ENCODE results near the gene PSMF1.
A peak's percentile ranks its signal among the peaks of the same experiment; 100 is the strongest.

Gene PSMF1

DNA sequence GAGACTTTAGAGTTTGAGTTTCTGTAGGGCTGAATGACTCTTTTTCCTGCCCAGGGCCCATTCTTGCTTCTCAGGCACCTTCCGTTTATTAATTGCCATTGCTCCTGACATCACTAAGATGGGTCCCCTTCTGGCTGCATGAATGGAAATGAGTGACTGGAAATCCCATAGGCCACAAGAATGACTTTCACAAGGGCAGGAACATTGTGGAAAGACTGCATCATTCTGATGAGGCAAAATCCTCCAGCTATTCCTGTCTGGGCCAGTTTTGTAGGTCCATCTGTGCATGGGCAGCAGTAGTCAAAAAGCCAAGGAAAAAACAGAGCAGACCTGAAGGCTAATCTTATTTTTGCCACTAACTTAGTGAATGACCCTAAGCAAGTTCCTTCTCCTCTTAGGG lies 47.1 kb downstream of the PSMF1 start:
- DNase-seq, result no peak

DNA sequence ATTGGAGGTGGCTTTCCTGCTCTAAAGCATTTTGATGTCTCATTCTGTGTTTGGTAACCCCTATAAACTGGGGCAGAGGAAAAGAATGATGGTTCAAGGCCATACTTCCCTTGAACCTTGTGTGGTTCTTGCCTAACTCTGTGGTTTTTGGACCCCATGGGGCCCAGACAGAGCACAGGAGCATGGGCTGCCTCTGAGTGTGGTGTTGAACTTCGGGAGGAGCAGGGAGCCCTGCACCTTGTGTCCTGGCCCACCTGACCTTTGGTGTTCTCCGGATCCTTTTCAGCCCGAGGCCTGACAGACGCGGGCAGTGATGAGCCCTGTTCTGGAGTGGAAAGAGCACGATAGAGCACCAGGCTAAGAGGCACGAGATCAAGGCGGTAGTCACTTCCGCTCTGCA lies 47.5 kb downstream of the PSMF1 start:
- no peak for DNase-seq

- no peak for DNase-seq
Measured at GRCh38 chr20:1166948-1167720, 48.7 kb downstream of the PSMF1 start.

- no peak for DNase-seq
Measured at GRCh38 chr20:1169224-1169623, 50.8 kb downstream of the PSMF1 start.

GRCh38 chr20:1171461-1172093 lies 53.2 kb downstream of the PSMF1 start:
- DNase-seq, result no peak

DNA sequence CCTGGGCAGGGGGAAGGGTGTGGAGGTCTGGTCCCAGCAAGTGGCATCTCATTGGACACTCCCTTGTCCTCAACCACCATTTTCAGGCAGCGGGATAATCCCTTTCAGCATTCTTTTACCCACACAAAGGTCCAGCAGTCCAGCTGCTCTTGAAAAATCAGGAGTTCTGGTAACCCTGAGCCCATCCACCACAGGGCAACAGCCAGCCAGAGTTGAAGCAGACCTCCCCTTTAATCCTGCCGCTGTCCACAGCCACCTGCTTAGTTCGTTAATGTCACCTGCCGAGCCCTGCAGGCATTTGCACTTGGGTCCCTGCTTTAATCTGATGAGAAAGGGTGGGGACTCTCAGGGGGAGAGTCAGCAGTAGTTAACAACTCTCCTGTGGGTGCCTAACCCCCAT lies 55.3 kb downstream of the PSMF1 start:
- DNase-seq, result no peak

DNA sequence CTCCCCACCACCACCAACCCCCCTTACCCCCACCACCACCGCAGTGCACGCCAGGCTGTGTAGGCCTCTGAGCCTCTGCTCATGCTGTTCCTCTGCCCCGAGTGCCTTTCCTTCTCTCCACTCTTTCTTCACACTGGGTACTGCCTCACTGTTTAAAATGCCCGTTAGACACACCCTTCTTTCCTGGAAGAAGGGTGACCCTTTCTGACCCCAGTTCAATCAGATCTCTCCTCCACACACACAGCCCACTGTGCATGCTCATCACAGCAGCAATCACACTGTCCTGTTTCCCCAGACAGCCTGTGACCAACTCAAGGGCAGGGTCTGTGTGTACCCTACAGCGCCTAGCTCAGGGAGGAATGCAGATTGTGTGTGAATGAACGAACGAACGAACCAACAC lies 56.4 kb downstream of the PSMF1 start:
- DNase-seq, result no peak

DNA sequence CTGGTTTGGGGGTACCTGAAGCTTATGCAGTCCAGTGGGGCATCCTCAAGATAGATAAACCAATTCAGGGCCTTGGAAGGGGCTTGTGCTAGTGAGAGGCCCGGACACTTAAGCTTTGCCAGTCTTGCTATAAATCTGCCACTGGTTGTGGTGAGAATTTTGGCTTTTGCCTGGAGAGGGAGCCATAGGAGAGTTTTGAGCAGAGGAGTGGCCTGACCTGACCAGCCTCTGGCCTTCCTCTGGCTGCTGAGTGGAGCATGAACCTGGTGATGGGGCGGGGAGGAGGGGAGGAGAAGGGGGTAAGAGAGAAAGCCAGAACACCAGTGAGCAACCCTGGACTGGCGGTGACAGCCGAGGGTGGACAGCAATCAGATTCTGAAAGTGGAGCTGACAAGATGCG lies 59.3 kb downstream of the PSMF1 start:
- DNase-seq, result no peak

GRCh38 chr20:1178103-1178502 lies 59.7 kb downstream of the PSMF1 start:
- DNase-seq, result no peak

DNA sequence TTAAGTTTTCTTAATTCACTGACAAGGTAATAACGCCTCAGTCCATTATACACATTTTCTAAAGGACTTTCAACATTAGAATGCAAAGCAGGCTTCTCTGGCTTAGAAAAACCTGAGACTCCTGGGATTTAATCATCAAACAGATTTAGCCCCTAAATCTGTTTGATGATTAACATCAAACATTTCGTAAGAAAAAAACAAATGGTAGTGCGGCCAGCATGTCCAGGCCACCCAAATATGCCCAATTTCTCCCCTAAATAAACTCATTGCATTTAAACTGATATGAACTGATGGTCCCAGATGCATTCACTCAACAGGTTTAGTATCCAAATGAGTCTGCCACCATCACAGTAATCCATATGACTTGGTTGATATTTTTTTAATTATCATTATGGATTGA lies 60.2 kb downstream of the PSMF1 start:
- no peak for DNase-seq

DNA sequence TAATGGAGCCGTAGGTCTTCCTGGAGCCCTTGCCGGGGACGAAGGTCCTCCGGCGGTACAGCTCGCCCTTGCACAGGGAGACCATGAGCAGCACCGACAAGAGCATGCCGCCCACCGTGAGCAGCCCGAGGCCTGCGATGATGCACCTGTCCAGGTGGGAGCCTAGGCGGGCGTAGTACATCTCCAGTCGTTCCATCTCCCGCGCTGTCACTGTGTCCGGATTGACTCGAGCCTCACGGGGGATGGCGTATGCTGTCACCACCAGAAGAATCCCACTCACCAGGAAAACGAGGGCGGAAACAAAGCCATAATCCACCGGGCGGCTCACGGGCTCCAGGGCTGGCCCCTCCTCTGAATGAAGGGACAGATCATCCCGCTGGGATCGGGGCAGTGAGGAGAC lies 62.5 kb downstream of the PSMF1 start:
- DNase-seq, result no peak

DNA sequence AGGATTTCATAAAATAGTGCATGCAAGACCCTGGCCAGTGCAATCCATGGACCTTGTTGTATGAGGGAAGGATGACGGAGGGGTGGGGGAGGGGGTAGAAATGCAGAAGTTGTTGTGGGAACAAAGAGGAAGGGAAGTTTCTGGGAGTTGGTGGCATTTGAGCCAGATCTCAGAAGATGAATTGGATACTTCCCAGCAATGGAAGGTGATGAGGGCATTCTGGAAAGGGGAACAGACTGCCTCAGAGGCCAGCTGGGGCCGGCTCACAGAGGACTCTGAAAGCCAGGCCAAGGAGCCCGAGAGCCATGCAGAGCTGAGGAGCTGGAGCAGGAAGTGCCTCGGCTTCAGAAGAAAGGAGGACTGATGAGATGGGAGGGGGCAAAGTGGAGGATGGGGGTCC lies 63.7 kb downstream of the PSMF1 start:
- DNase-seq, result no peak

DNA sequence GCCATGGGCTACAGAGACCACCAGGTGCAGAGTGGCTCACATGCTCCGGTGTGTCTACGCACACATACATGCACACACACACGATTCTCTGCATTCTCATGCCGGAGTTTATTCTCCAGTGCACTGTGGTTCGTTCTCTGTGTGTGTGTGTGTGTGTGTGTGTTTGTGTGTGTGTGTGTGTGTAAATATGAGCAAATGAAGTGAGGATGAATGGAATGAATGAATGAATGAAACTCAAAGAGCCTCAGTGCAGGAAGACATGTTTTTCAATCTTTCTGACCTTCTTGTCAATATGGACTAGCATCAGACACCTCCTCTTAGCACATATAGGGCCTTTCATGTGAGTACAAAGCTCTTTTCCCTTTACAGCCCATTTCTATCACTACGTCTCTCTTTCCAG lies 64.8 kb downstream of the PSMF1 start:
- DNase-seq, result no peak

- no peak for DNase-seq
Measured at GRCh38 chr20:1184260-1184637, 65.8 kb downstream of the PSMF1 start.

GRCh38 chr20:1184638-1185315 lies 66.4 kb downstream of the PSMF1 start, which contains the start of gene TMEM74B:
TSS of gene TMEM74B (minus strand) at chr20:1184981. CDS start at chr20:1183801, 1,180 bp downstream.
- DNase-seq, result no peak

- no peak for DNase-seq
Measured at GRCh38 chr20:1185316-1185741, 66.9 kb downstream of the PSMF1 start.

DNA sequence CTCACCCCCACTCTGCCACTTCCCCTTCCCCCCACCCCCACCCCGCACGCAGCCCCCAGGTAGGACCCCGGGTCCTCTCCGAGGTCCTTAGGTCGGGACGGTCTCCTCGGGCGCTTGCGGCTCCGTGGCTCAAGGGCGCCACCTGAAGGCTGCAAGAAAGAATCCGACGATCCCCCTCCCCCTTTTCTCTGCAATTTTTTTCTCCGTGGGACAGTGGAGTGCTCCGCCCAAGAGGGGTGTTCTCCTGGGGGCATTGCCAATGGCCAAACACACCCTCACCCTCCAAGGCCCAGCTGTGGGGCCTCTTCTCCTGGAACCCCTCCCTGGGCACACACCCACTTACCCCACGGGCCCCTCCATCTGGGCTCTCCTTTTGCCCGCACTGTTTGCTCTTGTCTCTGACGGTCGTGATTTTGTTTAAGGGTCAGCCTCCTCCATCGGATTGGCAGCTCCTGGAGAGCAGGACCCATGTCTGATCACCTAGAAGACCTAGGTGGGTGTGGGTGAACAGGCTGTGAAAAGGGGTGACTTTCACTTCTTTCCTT lies 67.5 kb downstream of the PSMF1 start:
- peak; percentile 1 for DNase-seq

- DNase-seq, result no peak
Measured at GRCh38 chr20:1186367-1186991, 68.1 kb downstream of the PSMF1 start.

- DNase-seq, result no peak
Measured at GRCh38 chr20:1187605-1188171, 69.3 kb downstream of the PSMF1 start.

DNA sequence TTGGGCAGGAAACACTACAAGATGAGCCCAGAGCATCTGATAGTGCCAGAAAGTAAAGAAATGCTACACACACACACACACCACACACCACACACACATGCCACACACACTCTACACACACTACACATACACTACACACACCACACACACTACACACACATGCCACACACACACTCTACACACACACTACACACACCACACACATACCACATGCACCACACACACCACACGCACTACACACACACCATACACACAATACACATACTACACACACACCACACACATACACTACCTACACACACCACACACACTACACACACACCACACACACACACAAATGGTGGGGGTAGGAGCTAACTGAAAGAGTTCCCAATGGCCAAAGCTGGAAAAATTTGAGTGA lies 69.9 kb downstream of the PSMF1 start:
- DNase-seq, result no peak

DNA sequence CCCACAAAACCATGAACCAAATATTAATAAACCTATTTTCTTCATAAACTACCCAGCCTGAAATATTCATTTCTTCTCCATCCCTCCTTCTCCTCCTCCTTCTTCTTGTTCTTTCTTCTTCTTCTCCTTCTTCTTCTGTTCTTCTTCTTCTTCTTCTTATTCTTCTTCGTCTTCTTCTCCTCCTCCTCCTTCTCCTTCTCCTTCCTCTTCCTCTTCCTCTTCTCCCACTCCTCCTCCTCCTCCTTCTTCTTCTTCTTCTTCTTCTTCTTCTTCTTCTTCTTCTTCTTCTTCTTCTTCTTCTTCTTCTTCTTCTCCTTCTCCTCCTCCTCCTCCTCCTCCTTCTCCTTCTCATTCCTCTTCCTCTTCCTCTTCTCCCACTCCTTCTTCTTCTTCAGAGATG lies 71.4 kb downstream of the PSMF1 start:
- no peak for DNase-seq

DNA sequence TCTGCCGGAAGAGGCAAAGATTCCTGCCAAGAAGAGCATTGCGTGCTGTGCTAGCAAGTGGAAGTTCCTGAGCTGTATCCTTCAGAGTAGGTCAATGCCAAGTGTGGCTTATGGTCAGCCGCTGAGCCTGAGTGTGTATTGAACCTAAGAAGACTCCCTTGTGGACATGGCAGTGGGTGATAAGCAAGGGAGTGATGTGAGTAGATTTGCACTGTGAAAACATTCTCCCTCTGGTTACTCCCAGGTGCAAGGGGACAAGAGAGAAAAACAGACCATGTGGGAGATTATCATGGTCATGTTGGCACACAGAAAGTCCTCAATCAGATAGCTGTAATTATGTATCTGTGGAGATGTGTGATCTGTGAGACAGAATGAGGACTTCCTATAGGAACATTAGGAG lies 72.4 kb downstream of the PSMF1 start:
- no peak for DNase-seq

GRCh38 chr20:1191299-1191698 lies 72.9 kb downstream of the PSMF1 start:
- no peak for DNase-seq

Data from NCI-H446 treated with DMSO at 0.1 percent for 48 hours (cell line).